ENCODE measurements around the gene AFF1.

DNA sequence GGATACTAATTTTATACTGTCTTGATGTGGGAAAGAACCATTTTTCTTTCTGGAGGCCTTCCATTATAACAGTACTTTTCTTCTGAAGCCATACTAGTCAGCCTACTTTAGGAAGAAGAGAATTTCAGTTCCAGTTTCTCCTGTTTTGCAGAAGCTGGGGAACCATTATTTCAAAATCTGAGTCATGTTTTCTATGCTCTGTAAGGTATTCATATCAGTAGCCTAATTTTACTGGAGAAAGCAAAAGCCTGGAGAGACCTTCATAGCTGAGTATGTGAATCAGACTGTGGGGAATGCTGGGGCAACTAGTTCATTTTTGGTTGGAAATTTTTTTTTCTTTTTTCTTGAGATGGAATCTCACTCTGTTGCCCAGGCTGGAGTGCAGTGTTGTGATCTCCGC lies 22.4 kb downstream of the AFF1 start:
- TF ChIP-seq FOXP2 (optimal IDR thresholded peaks at IDR 0.05; ENCODE audit: borderline replicate concordance, extremely low read depth, extremely low read length, insufficient read depth) (no peak), POLR2AphosphoS5 (IDR thresholded peaks at IDR 0.05; ENCODE audit: low read depth, low read length) (no peak), SIN3A (IDR thresholded peaks at IDR 0.05; ENCODE audit: borderline replicate concordance, insufficient read depth, low read length) (no peak)
- TF ChIP-seq, protein P1, sequence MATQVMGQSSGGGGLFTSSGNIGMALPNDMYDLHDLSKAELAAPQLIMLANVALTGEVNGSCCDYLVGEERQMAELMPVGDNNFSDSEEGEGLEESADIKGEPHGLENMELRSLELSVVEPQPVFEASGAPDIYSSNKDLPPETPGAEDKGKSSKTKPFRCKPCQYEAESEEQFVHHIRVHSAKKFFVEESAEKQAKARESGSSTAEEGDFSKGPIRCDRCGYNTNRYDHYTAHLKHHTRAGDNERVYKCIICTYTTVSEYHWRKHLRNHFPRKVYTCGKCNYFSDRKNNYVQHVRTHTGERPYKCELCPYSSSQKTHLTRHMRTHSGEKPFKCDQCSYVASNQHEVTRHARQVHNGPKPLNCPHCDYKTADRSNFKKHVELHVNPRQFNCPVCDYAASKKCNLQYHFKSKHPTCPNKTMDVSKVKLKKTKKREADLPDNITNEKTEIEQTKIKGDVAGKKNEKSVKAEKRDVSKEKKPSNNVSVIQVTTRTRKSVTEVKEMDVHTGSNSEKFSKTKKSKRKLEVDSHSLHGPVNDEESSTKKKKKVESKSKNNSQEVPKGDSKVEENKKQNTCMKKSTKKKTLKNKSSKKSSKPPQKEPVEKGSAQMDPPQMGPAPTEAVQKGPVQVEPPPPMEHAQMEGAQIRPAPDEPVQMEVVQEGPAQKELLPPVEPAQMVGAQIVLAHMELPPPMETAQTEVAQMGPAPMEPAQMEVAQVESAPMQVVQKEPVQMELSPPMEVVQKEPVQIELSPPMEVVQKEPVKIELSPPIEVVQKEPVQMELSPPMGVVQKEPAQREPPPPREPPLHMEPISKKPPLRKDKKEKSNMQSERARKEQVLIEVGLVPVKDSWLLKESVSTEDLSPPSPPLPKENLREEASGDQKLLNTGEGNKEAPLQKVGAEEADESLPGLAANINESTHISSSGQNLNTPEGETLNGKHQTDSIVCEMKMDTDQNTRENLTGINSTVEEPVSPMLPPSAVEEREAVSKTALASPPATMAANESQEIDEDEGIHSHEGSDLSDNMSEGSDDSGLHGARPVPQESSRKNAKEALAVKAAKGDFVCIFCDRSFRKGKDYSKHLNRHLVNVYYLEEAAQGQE (IDR thresholded peaks at IDR 0.05; ENCODE audit: insufficient read depth in 1 of 2, low read depth in 2 of 2, low read length in 2 of 2), result no peak

All from PFSK-1 (cell line).